ENCODE data around the gene MBD5.

- TF ChIP-seq GATA2 (IDR thresholded peaks at IDR 0.05; ENCODE audit: low read depth, low read length) (no peak), GATA3 (IDR thresholded peaks at IDR 0.05; ENCODE audit: low read depth, low read length) (no peak)
Measured at GRCh38 chr2:148552675-148553331, 531.9 kb downstream of the MBD5 start.

Data from SH-SY5Y (cell line).